AG20443 (cell line): ENCODE data around the gene VAMP8.
"Not testable (repeated sequence)": the region's sequence is repeated elsewhere in the genome, so short reads cannot be mapped to it uniquely, and the experiment has no call there.

Source experiments
- DNase-seq: peaks from one replicate; pipeline ENCODE4 v3.0.0; 2012; ENCODE audit warnings: low spot score, mixed read lengths

VAMP8 gene

DNA sequence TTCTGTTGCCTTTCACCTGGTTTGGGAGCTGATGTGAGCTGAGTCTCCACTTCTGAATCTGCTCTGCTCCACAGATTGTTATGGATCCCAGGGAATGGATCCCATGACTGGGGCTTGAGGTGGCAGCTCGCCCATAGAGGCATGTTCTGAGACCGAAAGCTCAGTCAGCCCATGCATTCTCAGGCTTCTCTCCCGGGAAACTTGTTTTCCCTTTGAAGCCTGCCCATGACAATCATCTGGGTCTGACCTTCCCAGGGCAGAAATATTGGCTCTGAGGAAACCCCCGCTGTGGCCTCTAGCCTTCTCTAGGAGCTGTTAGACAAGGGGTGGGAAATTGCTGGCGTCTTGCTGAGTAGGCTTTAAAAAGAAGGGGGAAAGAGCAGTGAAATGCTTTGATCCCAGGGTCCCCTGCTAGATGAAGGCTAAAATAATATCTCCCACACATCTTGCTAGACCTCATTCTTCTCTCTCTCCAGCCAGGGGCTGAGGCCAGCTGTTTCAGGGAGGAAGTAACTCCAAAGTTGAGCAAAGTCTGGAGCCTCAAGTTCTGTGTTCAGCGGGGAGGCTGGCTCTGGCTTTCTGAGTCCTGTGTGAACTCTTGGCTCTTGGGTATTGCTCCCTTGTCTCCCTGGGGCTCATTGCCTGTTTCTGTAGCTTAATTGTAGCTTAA, 2.0 kb downstream of the VAMP8 start:
- DNase-seq, result no peak

DNA sequence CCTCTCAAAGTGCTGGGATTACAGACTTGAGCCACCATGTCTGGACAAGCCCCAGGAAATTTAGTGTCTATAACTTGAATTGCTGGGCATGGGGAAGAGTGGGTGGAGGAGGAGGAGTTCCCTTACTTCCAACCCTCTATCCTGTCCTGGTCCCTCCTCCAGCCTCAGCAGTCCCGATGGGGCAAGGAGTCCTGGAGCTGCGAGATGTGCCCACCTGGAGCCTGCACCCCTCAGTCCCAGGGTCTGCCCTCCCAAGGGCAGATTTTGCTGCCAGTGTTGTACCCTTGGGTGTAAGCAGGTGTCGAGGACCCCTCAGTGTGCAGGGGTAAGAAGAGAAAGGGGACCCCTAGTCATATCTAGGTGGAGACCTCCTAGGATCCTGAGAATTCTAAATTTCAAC, 2.8 kb downstream of the VAMP8 start:
- no peak for DNase-seq

DNA sequence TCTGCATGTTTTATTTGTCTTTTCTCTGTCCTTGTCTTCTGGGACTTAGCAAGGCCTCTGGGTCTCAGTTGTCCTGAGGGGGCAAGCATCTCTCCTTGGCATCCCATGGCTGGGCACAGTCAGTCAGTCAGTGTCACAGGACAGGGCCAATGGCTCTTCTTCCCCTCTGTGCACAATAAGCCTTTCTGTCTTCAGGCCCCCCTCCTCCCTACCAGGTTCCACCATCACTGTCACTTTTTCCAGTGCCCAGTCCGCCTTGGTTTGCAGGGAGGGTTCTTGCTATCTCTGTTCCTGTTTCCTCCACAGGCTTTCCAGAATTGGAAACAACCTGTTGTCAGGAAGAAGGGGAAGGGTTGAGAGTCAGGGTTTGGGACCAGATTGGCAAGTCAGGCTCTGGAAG, 5.1 kb downstream of the VAMP8 start:
- no peak for DNase-seq

DNA sequence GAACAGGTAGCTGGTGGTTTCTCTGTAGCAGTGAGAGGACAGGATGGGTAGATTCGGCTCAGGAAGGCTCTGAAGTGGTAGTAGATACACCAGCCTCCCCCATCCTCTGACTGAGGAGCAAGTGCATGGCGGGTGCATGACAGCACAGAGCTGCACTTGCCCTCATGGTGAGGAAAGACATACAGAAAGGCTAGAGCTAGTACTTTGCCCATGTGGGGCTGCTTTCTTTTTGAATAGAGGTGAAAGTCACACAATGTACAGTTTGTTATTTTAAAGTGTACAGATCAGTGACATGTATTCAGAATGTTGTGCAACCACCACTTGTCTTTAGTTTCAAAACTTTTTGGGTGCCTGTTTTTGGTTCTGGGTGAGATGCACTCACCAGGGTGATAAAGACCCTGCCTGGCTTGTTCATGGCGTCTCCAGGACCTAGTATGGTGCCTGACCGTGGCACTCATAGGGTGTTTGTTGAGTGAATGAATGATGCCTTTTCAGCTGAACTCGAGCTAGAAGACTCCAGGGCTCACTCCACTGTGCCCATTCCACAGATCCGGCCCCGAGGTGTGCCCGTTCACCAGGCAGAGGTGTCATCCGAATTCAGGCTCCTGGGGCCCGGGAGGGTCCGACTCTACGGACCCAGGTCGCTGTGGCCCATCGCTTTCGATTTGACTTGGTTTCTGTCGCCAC, 6.4 kb downstream of the VAMP8 start:
- no peak for DNase-seq

DNA sequence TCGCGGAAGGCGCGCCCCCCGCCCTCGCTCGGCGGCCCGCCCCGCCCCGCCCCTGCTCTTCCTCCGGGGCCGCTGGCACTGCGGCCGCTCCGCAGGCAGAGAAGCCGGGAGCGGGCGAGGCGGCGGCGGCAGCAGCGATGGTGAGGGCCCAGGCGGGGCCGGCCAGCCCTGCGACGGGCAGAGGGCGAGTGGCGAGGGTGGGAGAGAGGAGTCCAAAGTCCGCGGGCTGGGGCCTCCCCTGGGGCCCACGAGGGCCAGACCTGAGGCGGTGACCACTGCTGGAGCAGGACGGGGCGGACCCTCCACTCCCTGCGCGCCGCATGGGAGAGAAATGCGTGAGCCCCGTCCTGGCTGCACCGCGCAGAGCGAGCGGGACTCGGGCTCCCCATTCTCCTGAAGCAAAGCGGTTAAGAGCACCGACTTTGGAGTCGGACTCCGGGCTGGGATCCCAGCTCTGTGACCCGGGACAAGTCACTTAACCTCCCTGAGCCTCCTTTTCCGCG, 7.0 kb downstream of the VAMP8 start, which contains the start of gene VAMP5:
TSS of gene VAMP5 (plus strand) at position 78 of the 503 bp plus-strand sequence. CDS start at position 138, 60 bp downstream.
- peak; percentile 80 for DNase-seq

DNA sequence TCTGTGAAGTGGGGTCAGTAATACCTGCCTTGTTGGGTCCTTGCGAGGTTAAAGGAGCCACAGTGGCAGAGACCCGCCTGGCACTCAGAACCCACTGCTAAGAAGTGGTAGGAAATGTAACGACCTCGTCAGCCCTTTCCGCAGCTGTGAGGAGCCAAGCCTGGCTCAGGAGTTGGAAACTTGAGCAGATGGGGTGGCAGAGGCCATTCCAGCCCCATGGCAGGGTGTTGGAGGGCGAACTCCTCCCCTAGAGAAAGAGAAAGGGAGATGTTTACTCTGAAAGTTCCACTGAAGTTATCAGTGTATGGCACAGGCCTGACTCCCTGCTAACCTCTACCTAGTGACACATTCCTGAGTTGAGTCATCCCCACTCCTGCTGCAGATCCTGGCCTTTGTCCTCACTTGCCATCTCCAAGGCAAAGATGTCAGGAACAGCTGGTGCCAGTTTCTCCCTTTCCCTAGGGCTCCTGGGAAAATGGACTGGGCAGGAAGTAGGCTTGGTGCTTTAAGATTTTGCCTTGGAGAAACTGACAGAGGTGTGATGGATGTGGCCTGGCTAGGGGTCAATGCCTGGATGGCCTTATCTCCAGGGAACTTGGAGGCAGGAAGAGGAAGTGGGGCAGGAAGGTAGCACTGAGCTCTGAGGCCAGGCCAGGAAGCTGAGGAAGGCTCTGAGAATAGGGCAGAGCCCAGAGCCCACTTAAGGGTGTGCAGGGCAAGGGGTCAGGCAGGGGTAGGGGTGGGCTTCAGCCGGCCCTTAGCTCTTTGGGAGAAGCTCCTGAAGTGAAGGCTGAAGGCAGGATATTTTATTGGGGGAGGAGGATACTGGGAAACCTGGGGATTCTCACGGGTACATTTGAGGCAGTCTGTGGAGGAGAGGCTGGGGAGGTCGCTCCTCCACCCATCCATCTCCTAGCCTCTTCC, 7.7 kb downstream of the VAMP8 start:
- DNase-seq, result peak; percentile 67

DNA sequence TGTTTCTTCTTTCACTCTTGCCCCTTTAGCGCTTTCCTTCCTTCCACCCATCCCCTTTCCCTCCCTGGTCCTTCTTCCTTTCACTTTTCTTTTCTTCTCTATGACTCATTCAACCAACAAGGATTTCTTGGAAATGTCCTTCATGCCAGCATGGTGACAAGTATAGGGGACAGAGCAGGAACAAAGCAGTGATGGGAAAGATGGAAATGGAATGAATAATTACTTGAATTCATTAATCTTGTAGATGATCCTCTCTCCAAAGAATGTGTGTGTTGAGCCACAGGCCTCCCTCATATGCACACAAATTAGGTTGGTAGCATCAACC, 8.4 kb downstream of the VAMP8 start:
- peak; percentile 69 for DNase-seq

DNA sequence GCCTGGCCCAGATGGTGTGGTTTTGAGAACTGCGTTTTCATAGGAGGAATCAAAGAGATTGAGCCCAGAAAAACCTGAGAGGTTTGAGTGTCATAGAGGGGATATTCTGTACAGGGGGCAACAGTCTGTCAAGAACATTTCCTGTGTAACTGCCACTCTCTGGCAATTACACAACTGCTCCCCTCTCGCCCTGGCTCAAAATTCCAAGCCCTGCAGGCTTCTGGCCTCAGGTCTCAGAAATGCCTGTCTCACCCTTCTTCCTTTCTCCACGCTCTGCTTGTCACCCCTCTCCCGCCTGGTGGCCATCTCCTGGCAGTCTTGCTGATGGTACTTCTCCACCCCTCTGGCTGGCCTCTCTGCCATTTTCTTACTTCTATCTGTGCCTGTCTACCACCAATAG, 10.8 kb downstream of the VAMP8 start:
- DNase-seq, result no peak

DNA sequence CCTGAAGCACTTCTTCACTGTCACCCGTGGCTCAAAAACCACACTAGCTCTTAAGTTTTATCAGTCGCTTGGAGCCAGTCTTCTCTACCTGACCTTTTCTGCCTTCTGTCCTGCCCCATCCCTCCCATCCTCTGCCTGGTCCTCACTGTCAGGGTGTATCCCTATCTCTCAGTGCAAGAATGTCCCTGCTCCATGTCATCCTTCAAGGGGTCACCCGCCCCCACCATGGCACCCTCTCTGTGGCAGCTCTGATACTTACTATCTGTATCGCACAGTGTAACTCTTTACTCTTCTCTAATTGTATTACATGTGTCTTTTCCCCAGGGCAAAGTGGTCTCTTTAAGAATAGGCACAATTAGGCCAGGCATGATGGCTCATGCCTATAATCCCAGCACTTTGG, 11.3 kb downstream of the VAMP8 start:
- no peak for DNase-seq

DNA sequence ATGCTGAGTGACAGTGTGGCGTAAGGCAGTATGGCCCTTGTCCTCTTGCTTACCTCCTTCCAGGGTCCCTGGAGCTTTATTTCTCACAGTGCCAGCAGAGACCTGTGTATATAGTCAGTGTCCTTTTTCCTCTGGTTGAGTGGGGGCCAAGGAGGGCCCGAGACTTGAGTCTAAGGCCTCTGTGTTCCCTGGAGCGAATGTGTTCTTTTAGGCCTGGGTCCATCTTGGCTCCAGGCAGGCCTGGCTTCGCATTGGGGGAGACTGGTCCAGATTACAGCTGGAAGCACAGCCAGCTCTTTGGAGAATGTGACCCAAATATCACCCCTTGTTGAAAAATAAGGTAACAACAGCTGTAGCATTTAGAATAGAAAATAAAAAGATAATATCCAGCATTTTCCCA, 11.8 kb downstream of the VAMP8 start:
- DNase-seq, result no peak

DNA sequence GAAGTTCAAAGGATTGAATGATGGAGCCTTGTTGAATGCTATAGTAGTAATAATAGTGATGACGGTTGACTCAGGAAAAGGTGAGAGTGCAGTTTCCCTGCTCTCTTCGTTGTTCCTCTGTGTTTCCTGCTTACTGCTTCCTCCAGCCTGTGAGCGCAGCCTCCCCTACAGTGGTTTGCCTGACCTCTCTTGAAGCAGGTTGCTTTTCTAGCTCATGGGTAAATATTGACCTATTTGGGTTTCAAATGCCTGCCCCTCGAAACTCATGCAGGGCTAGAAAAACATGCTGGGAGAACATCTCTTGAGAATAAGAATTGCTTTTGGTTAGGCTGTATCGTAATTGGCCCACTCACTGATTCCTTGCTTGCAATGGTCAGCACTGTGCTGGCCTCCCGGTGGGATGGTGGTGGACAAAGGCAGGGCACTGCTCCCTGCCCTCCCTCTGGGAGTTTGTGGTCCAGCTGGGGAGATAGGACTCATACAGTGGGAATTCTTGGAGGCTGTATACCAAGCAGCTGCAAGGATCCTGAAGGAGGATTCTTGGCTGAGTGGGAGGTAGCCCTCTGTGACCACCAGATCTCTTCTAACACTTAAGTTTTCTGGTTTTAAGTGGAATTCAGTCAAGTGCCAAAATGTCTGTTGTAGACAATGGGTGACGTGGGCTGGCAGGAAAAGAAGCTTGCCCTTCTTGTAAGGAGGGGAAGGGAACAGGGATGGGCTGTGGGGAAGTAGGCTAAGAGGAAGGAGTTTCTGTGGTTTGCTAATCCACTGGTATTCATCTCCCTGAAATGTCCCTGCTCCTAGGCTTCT, 12.8 kb downstream of the VAMP8 start:
- peak; percentile 84 for DNase-seq

DNA sequence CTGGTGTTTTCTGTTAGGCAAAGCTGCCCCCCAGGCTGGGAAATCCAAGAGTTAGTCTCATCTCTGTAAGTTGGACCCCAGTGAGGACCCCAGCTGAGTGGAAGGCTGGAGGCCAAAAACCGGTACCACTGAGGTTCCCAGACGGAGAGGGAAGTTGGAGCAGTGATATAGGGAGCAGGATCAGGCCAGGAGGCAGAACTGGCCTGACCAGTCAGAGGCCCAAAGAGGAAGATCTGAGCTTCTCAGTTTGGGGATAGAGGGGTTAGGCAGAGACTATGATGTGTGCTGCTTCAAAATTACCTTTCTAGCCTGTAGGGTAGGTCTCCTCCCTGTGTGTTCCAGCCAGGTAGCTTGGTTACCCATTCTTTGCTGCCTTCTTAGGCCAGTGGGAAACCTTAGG, 13.6 kb downstream of the VAMP8 start:
- DNase-seq, result no peak

DNA sequence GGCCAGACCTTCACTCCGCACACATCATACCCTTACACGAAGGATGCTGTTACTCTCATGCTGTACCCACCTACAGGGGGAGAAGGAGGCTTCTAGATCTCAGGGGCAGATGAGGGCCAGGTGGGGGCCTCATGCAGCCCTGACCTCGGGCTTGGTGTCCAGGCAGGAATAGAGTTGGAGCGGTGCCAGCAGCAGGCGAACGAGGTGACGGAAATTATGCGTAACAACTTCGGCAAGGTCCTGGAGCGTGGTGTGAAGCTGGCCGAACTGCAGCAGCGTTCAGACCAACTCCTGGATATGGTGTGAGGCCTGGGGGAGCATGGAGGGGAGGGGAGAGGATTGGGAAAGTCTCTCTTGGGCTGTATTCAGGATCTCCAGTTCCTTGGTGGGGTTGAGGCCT, 14.2 kb downstream of the VAMP8 start:
- DNase-seq, result no peak

DNA sequence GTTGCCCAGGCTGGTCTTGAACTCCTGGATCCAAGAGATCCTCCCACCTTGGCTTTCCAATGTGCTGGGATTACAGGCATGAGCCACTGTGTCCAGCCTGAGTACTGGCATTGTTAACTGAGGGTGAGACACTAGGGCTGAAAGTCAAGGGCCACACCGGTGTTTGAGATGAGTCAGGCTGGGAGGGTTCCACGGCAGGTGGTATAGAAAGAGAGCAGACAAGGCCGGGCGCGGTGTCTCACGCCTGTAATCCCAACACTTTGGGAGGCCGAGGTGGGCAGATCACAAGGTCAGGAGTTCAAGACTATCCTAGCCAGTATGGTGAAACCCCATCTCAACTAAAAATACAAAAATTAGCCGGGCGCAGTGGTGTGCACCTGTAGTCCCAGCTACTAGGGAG, 14.9 kb downstream of the VAMP8 start:
- DNase-seq, result not testable (repeated sequence)

DNA sequence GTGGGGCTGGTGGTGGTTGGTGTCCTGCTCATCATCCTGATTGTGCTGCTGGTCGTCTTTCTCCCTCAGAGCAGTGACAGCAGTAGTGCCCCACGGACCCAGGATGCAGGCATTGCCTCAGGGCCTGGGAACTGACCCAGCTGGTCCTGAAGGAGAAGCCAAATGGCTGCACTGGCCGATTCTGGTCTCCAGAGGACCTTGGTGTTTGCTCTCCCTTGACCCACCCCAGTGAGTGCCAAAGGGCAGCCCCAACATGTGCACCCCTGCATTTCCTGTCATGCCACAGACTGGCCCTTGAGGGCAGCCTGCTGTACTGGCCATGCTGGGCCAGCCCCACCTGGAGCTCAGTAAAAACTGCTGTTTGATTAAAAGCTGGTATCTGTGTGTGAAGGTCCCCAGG, 15.6 kb downstream of the VAMP8 start:
- no peak for DNase-seq

DNA sequence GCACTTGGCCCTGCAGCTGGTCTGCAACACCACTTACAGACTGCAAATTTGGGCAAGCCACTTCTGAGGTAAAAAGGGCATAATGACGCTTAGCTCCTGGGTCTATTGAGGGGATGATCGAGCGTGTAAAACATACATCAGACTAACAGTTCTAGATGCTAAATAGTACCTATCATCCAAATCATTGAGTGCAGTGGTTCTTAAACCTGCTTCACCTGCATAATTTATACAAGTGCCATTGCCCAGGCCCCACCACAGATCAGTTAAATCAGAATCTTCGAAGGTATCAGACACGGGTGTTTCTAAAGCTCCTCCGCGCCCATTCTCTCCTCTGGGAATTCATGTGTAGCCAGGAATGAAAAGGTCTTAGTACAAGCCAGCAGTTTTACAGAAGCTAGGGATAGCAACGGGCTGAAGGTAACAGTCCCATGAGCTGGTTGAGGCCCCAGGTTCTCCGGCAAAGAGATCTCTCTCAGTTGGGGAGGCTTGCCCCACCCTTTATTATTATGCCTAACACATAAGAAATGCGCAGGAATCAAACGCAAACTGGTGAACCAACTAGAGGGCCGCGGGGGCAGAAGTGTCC, 17.4 kb downstream of the VAMP8 start:
- no peak for DNase-seq

DNA sequence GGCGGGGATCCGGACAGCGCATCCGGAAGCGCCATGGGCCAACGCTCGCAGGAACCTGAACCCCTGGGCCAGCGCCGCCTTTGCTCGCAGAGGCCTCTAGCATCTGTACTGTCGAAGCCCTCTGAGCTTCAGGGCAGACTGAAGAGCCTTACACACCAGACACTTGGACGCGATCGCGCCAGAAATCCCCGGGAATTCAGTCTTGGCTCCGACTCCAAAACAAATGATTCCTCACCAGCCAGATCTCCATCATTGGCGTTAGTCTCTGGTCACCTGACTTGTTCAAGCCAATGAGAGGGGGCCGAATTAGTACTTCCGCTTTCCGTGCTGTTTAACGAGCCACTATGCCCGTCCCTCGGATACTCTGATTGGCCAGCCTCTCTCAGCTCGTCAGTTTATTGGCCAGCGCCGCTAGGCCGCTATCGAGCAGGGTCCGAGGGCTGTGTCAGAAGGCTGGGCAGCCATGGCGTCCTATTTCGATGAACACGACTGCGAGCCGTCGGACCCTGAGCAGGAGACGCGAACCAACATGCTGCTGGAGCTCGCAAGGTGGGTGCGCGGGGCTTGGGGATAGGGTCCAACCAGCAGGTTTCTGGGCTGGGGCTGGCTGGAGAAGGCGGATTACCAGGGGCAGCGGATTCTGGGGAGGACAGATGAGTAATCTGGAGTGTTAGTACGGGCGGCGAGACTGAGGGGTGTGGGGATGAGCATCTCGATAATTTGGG, 18.1 kb downstream of the VAMP8 start, which contains the start of gene RNF181:
TSS of gene RNF181 (plus strand) at position 445 of the 725 bp plus-strand sequence. CDS start at position 464, 19 bp downstream.
- DNase-seq, result peak; percentile 94

DNA sequence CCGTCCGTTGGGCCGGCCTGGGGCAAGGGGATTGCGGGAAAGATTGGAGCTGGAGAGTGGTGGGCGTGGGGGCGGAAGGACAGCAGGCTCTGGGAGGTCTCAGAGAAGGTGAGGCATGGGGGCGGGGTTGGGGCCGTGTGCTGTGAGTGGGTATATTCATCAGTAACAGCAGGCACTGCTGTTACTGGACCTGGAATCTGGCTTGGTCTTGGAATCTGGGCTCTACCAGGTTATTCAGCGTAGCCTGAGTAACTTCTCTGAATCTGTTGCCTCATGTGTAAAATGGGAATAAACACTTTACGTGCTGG, 18.6 kb downstream of the VAMP8 start:
- DNase-seq, result no peak

DNA sequence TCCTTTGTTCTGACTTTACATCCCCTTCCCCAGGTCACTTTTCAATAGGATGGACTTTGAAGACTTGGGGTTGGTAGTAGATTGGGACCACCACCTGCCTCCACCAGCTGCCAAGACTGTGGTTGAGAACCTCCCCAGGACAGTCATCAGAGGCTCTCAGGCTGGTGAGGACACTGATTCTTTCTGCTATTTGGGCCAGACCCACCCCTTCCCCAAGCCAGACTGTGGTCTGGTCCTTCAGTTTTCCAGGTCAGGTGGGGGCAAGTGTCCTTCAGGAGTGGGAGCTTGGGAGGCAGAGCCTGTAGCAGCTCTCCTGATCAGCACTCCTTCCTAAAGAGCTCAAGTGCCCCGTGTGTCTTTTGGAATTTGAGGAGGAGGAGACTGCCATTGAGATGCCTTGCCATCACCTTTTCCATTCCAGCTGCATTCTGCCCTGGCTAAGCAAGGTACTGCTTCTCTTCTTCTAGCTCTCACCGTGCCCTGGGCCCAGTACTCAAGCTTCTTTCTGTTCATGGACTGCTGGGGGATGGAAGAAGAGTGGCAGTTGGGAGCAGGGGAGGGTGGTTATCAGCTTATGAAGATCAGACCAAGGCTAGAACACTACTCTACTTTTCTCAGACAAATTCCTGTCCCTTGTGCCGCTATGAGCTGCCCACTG, 19.2 kb downstream of the VAMP8 start:
- no peak for DNase-seq

DNA sequence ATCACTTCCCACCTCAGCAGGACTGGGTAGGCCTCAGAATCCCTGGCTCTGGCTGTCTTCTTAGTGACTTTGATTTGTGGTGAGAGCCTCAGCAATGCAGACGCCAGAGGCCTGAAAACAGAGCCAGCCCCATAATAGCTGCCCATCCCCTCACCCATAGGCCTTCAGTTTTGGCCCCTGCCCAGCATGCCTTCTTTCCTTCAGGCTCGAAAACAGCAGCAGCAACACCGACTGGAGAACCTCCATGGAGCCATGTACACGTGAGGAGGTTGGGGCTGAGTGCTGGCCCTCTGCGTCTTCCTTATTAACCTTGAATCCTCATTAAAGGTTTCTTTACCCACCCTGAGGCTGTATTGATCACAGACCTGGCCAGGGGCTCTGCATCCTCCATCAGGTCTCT, 19.9 kb downstream of the VAMP8 start:
- no peak for DNase-seq
